H1 (cell line): ENCODE measurements around the gene TSHZ2.
A peak's percentile ranks its signal among the peaks of the same experiment; 100 is the strongest.

Experiments used
- BACH1 ChIP-seq: IDR thresholded peaks from 2 replicates; pipeline ENCODE4 v1.6.1; 2012; ENCODE audit warnings: low read length, improper control_type of control experiment
- CBX8 ChIP-seq: fragments of 300-800, 300-1000 bp; sonication (generic); IDR thresholded peaks from 2 replicates; pipeline ENCODE4 v1.7.1; 2016; ENCODE audit warnings: low read depth, low read length, borderline replicate concordance
- CHD2 ChIP-seq: IDR thresholded peaks from 2 replicates; pipeline ENCODE4 v1.6.1; 2012; ENCODE audit warnings: low read length, improper control_type of control experiment
- EGR1 ChIP-seq: IDR thresholded peaks from 2 replicates; pipeline ENCODE4 v1.6.1; 2011; ENCODE audit warnings: low read depth, low read length, borderline replicate concordance
- EZH2 ChIP-seq: fragments of 200-600 bp; sonication (generic); IDR thresholded peaks from 2 replicates; pipeline ENCODE4 v1.7.1; 2012; ENCODE audit warnings: low read depth, mild to moderate bottlenecking, moderate library complexity, low read length, inconsistent platforms; ENCODE audit not compliant: severe bottlenecking
- GTF2F1 ChIP-seq: IDR thresholded peaks from 2 replicates; pipeline ENCODE4 v1.6.1; 2012; ENCODE audit warnings: low read depth, low read length, improper control_type of control experiment, borderline replicate concordance
- POLR2A ChIP-seq, 2 experiments: IDR thresholded peaks; 1 replicate in 1 of 2; 2 replicates in 1 of 2; pipeline ENCODE4 v1.6.1; 2011; ENCODE audit warnings: low read depth in 2 of 2, low read length in 2 of 2, mild to moderate bottlenecking in 2 of 2; ENCODE audit errors: control extremely low read depth in 1 of 2
- RAD21 ChIP-seq, 2 experiments: IDR thresholded peaks in 1 of 2; conservative IDR thresholded peaks in 1 of 2; 2 replicates each; pipeline ENCODE4 v1.6.1; 2011; ENCODE audit warnings: low read depth in 2 of 2, low read length in 2 of 2, improper control_type of control experiment in 1 of 2, inconsistent platforms in 1 of 2, mild to moderate bottlenecking in 1 of 2, moderate library complexity in 1 of 2
- ZNF274 ChIP-seq: IDR thresholded peaks from 2 replicates; pipeline ENCODE4 v1.7.0; 2012; ENCODE audit warnings: low read length, borderline replicate concordance; ENCODE audit errors: extremely low read depth
- TF ChIP-seq, protein P1 (sequence below), 3 experiments: IDR thresholded peaks; 1 replicate in 2 of 3; 2 replicates in 1 of 3; pipeline versions ENCODE4 v1.5.1 to v1.6.1; 2011; ENCODE audit warnings: low read length in 3 of 3, mild to moderate bottlenecking in 3 of 3, inconsistent platforms in 2 of 3, low read depth in 1 of 3, moderate library complexity in 1 of 3; ENCODE audit not compliant: insufficient read depth in 1 of 3; ENCODE audit errors: control extremely low read depth in 1 of 3
- TF ChIP-seq, protein P2 (sequence below): IDR thresholded peaks from 2 replicates; pipeline ENCODE4 v1.6.1; 2011; ENCODE audit warnings: low read depth, mild to moderate bottlenecking, low read length; ENCODE audit not compliant: insufficient read depth
- TF ChIP-seq, protein P3 (sequence below): IDR thresholded peaks from 2 replicates; pipeline ENCODE4 v1.6.1; 2012; ENCODE audit warnings: low read length, inconsistent platforms

DNA sequence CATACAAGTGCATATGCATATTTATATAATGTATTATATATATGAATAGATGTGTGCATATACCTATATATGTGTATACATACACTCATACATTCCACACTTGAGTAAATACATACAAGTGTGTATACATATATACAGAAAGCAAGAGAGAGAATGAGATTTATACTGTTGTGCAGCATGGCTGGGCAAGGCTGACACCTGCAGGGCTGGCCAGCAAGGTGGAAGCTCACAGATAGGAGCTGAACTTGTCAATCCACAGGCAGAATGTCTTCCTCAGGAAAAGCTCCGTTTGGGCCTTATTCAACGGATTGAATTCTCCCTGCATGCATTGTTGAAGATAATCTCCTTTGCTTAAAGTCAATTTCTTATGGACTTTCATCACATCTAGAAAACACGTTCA, 364.7 kb downstream of the TSHZ2 start:
- TF ChIP-seq, protein P1, sequence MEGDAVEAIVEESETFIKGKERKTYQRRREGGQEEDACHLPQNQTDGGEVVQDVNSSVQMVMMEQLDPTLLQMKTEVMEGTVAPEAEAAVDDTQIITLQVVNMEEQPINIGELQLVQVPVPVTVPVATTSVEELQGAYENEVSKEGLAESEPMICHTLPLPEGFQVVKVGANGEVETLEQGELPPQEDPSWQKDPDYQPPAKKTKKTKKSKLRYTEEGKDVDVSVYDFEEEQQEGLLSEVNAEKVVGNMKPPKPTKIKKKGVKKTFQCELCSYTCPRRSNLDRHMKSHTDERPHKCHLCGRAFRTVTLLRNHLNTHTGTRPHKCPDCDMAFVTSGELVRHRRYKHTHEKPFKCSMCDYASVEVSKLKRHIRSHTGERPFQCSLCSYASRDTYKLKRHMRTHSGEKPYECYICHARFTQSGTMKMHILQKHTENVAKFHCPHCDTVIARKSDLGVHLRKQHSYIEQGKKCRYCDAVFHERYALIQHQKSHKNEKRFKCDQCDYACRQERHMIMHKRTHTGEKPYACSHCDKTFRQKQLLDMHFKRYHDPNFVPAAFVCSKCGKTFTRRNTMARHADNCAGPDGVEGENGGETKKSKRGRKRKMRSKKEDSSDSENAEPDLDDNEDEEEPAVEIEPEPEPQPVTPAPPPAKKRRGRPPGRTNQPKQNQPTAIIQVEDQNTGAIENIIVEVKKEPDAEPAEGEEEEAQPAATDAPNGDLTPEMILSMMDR (IDR thresholded peaks at IDR 0.05; ENCODE audit: control extremely low read depth in 1 of 3, insufficient read depth in 1 of 3, low read depth in 1 of 3, low read length in 3 of 3), result peak in 2 of 3 experiments; percentile 12 to 19; a peak in 3 of 4 replicates
- TF ChIP-seq EGR1 (no peak), BACH1 (no peak), ZNF274 (no peak), CHD2 (no peak), POLR2A (IDR thresholded peaks at IDR 0.05; ENCODE audit: control extremely low read depth in 1 of 2, low read depth in 2 of 2, low read length in 2 of 2) (no peak), RAD21 (IDR thresholded peaks at IDR 0.05 in 1 of 2, conservative IDR thresholded peaks at IDR 0.05 in 1 of 2; ENCODE audit: low read depth in 2 of 2, low read length in 2 of 2) (peak; percentile 45 to 56), EZH2 (no peak), CBX8 (no peak), GTF2F1 (no peak)
- TF ChIP-seq, protein P2, sequence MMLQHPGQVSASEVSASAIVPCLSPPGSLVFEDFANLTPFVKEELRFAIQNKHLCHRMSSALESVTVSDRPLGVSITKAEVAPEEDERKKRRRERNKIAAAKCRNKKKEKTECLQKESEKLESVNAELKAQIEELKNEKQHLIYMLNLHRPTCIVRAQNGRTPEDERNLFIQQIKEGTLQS, result no peak
- TF ChIP-seq, protein P3, sequence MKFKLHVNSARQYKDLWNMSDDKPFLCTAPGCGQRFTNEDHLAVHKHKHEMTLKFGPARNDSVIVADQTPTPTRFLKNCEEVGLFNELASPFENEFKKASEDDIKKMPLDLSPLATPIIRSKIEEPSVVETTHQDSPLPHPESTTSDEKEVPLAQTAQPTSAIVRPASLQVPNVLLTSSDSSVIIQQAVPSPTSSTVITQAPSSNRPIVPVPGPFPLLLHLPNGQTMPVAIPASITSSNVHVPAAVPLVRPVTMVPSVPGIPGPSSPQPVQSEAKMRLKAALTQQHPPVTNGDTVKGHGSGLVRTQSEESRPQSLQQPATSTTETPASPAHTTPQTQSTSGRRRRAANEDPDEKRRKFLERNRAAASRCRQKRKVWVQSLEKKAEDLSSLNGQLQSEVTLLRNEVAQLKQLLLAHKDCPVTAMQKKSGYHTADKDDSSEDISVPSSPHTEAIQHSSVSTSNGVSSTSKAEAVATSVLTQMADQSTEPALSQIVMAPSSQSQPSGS, result no peak
